ENCODE results near the gene COPG1. TPM values are rescaled to one million over a fixed set of nuclear protein-coding genes. Genes with fewer than 3 reads are reported as not detected.
A peak's percentile ranks its signal among the peaks of the same experiment; 100 is the strongest.

The COPG1 gene
- total and polyA plus RNA-seq, 4 donors = 49.8 to 177 (median 87.0) TPM

GRCh38 chr3:129313665-129314385, 64.4 kb downstream of the COPG1 start (continued):
- TF ChIP-seq CTCF (IDR thresholded peaks at IDR 0.05; ENCODE audit: low read depth, low read length, missing input control) = no peak
- TF ChIP-seq YY1 (IDR thresholded peaks at IDR 0.05) = peak; percentile 64
- TF ChIP-seq RXRA (IDR thresholded peaks at IDR 0.05) = peak; percentile 53 to 55
- TF ChIP-seq MAX (IDR thresholded peaks at IDR 0.05) = no peak

- H3K36me3 ChIP-seq (ENCODE audit: control insufficient read depth in 4 of 4, insufficient read depth in 3 of 4, low read depth in 1 of 4, low read length in 3 of 4) = no peaks in the 10 kb centered on the region
- peak overlapping the region; percentile 75 to 77 for H3K27ac ChIP-seq (ENCODE audit: low read depth in 1 of 2, low read length in 2 of 2)
- H3K4me1 ChIP-seq (ENCODE audit: control insufficient read depth in 4 of 4, insufficient read depth in 4 of 4, low read length in 3 of 4) = peaks cover 9 to 22% (median 19%) of the 10 kb centered on the region in 4 donors
Observed at GRCh38 chr3:129314386-129315222, 65.2 kb downstream of the COPG1 start.

GRCh38 chr3:129315223-129315997, 66.0 kb downstream of the COPG1 start:
- no peaks in the 10 kb centered on the region for H3K36me3 ChIP-seq (ENCODE audit: control insufficient read depth in 4 of 4, insufficient read depth in 3 of 4, low read depth in 1 of 4, low read length in 3 of 4)
- peak overlapping the region; percentile 32 to 82 for H3K9ac ChIP-seq (ENCODE audit: low read depth in 1 of 2, low read length in 2 of 2)
- peaks cover 9 to 22% (median 19%) of the 10 kb centered on the region in 4 donors for H3K4me1 ChIP-seq (ENCODE audit: control insufficient read depth in 4 of 4, insufficient read depth in 4 of 4, low read length in 3 of 4)
- peak overlapping the region; percentile 75 to 88 (median 82) for H3K4me3 ChIP-seq (ENCODE audit: low read depth in 1 of 3, low read length in 3 of 3)
- DNase-seq (ENCODE audit: low spot score) = no peak
- peak overlapping the region; percentile 75 to 77 for H3K27ac ChIP-seq (ENCODE audit: low read depth in 1 of 2, low read length in 2 of 2)
- no peaks in the 10 kb centered on the region for H3K9me3 ChIP-seq (ENCODE audit: control insufficient read depth in 4 of 4, low read length in 3 of 4)
- no peaks in the 10 kb centered on the region for H3K27me3 ChIP-seq (ENCODE audit: control insufficient read depth in 4 of 4, insufficient read depth in 4 of 4, low read length in 3 of 4)
- WGBS = under 1% methylated on average over 80 of the region's 80 CpGs
- TF ChIP-seq YY1 (IDR thresholded peaks at IDR 0.05) (no peak), TAF1 (conservative IDR thresholded peaks at IDR 0.05) (no peak), RAD21 (IDR thresholded peaks at IDR 0.05) (no peak), EGR1 (IDR thresholded peaks at IDR 0.05; ENCODE audit: low read depth in 2 of 2) (no peak), JUND (IDR thresholded peaks at IDR 0.05) (no peak), FOXA1 (IDR thresholded peaks at IDR 0.05) (no peak), MAX (IDR thresholded peaks at IDR 0.05) (no peak), FOXA2 (IDR thresholded peaks at IDR 0.05) (no peak), GABPA (IDR thresholded peaks at IDR 0.05 in 1 of 2, conservative IDR thresholded peaks at IDR 0.05 in 1 of 2) (no peak), CTCF (IDR thresholded peaks at IDR 0.05; ENCODE audit: low read depth, low read length, missing input control) (no peak), HNF4G (IDR thresholded peaks at IDR 0.05) (no peak), REST (IDR thresholded peaks at IDR 0.05) (no peak), ATF3 (IDR thresholded peaks at IDR 0.05) (no peak), SP1 (IDR thresholded peaks at IDR 0.05) (no peak), RXRA (IDR thresholded peaks at IDR 0.05) (no peak)

More at GRCh38 chr3:129314386-129315222, 65.2 kb downstream of the COPG1 start:
- Histone ChIP-seq H3K4me3 (ENCODE audit: low read depth in 1 of 3, low read length in 3 of 3) (peak overlapping the region; percentile 75 to 88 (median 82)), H3K9me3 (ENCODE audit: control insufficient read depth in 4 of 4, low read length in 3 of 4) (no peaks in the 10 kb centered on the region), H3K27me3 (ENCODE audit: control insufficient read depth in 4 of 4, insufficient read depth in 4 of 4, low read length in 3 of 4) (no peaks in the 10 kb centered on the region), H3K9ac (ENCODE audit: low read depth in 1 of 2, low read length in 2 of 2) (peak overlapping the region; percentile 65 to 82)
- peak; percentile 43 for TF ChIP-seq SP1 (IDR thresholded peaks at IDR 0.05)
- no peak for TF ChIP-seq YY1 (IDR thresholded peaks at IDR 0.05)
- peak in 1 of 2 donors; percentile 20 for TF ChIP-seq RXRA (IDR thresholded peaks at IDR 0.05)
- no peak for TF ChIP-seq FOXA1 (IDR thresholded peaks at IDR 0.05)
- TF ChIP-seq FOXA2 (IDR thresholded peaks at IDR 0.05) = no peak
- no peak for TF ChIP-seq NR2F2 (IDR thresholded peaks at IDR 0.05)
- peak in 1 of 2 donors; percentile 7 for TF ChIP-seq JUND (IDR thresholded peaks at IDR 0.05)
- 3% methylated on average over 53 of the region's 53 CpGs for WGBS
- DNase-seq (ENCODE audit: low spot score) = peak; percentile 87
